GM19193 (cell line): Measurements from ENCODE around the gene CDKN2C.

Experiments used
- POLR2A ChIP-seq: IDR thresholded peaks from 4 replicates; pipeline ENCODE4 v1.6.1; 2011; ENCODE audit not compliant: insufficient read depth, insufficient read length; ENCODE audit errors: extremely low read depth

CDKN2C gene

GRCh38 chr1:50975436-50975835 is 5.4 kb downstream of the CDKN2C start:
- no peak for TF ChIP-seq POLR2A

- no peak for TF ChIP-seq POLR2A
These were observed 6.3 kb downstream of the CDKN2C start for GRCh38 chr1:50976111-50976889.

GRCh38 chr1:50976890-50977574 is 7.0 kb downstream of the CDKN2C start:
- TF ChIP-seq POLR2A: peak; percentile 55

- TF ChIP-seq POLR2A: no peak
These were observed 7.6 kb downstream of the CDKN2C start for GRCh38 chr1:50977575-50978143.

- TF ChIP-seq POLR2A: peak; percentile 69
These were observed 8.3 kb downstream of the CDKN2C start for GRCh38 chr1:50978144-50978851.

- no peak for TF ChIP-seq POLR2A
These were observed 9.1 kb downstream of the CDKN2C start for GRCh38 chr1:50978852-50979781.

GRCh38 chr1:50979937-50980336 is 9.9 kb downstream of the CDKN2C start:
- no peak for TF ChIP-seq POLR2A

GRCh38 chr1:50980505-50980904 is 10.5 kb downstream of the CDKN2C start:
- TF ChIP-seq POLR2A: no peak

- TF ChIP-seq POLR2A: no peak
These were observed 11.7 kb downstream of the CDKN2C start for GRCh38 chr1:50981741-50982140.

GRCh38 chr1:50982611-50983010 is 12.6 kb downstream of the CDKN2C start:
- TF ChIP-seq POLR2A: no peak

- no peak for TF ChIP-seq POLR2A
These were observed 13.3 kb downstream of the CDKN2C start for GRCh38 chr1:50983219-50983802.

- no peak for TF ChIP-seq POLR2A
These were observed 15.0 kb downstream of the CDKN2C start for GRCh38 chr1:50985094-50985493.

- no peak for TF ChIP-seq POLR2A
These were observed 16.6 kb downstream of the CDKN2C start for GRCh38 chr1:50986653-50987052.

- no peak for TF ChIP-seq POLR2A
These were observed 19.6 kb downstream of the CDKN2C start for GRCh38 chr1:50989694-50990093.
